ENCODE measurements around the gene MAGI1. TPM values are rescaled to one million over a fixed set of nuclear protein-coding genes. Genes with fewer than 3 reads are reported as not detected.

The MAGI1 gene
- polyA plus RNA-seq, 3 donors, result not detected

DNA sequence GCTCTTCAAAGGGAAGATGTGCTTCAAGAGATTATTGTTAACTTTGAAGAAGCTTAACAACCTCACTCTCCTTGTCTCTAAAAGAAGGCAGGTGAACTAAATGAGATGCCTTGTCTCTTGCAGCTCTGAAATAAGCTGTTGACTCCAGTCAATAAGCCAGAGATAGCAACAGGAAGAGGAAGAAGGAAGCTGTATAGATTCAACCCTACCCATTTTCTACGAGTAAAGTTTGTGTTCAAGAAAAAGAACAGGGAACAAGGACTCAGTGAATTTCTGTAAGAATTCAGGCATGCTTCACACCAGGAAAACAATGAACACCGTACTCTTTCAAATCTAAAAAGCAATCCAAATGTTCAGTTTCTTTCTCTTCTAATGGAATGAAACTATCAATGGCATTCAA, 503.5 kb downstream of the MAGI1 start:
- Mint-ChIP-seq H3K36me3 (no peaks in the 10 kb centered on the region), H3K9me3 (peaks cover 0 to 6% (median 2%) of the 10 kb centered on the region in 7 donors), H3K4me1 (no peaks in the 10 kb centered on the region), H3K4me3 (no peak overlapping the region), H3K27ac (no peak overlapping the region), H3K27me3 (ENCODE audit: low read depth in 3 of 3) (no peaks in the 10 kb centered on the region)
- WGBS (ENCODE audit: insufficient coverage), result 86% methylated on average over 1 of the region's 2 CpGs
- intact Hi-C loops (cut with micrococcal nuclease), result no loop called here
- H3K27me3 ChIP-seq (ENCODE audit: control insufficient read depth in 2 of 2, insufficient read depth in 2 of 2, low read length in 2 of 2), result no peaks in the 10 kb centered on the region
- H3K4me2 ChIP-seq (replicated peaks; ENCODE audit: extremely low read depth, low read length, poor library complexity, severe bottlenecking), result no peak overlapping the region
- H3K27ac ChIP-seq (ENCODE audit: low read depth in 1 of 2, low read length in 2 of 2), result no peak overlapping the region
- H4K20me1 ChIP-seq (ENCODE audit: insufficient read depth, low read length), result no peaks in the 10 kb centered on the region
- TF ChIP-seq, protein P1, sequence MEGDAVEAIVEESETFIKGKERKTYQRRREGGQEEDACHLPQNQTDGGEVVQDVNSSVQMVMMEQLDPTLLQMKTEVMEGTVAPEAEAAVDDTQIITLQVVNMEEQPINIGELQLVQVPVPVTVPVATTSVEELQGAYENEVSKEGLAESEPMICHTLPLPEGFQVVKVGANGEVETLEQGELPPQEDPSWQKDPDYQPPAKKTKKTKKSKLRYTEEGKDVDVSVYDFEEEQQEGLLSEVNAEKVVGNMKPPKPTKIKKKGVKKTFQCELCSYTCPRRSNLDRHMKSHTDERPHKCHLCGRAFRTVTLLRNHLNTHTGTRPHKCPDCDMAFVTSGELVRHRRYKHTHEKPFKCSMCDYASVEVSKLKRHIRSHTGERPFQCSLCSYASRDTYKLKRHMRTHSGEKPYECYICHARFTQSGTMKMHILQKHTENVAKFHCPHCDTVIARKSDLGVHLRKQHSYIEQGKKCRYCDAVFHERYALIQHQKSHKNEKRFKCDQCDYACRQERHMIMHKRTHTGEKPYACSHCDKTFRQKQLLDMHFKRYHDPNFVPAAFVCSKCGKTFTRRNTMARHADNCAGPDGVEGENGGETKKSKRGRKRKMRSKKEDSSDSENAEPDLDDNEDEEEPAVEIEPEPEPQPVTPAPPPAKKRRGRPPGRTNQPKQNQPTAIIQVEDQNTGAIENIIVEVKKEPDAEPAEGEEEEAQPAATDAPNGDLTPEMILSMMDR (IDR thresholded peaks at IDR 0.05), result no peak
- no peak overlapping the region for H3K4me3 ChIP-seq (replicated peaks in 1 of 3; ENCODE audit: low read depth in 2 of 3, low read length in 3 of 3)
- no peak overlapping the region for H3K9ac ChIP-seq (ENCODE audit: insufficient read depth, low read length, poor library complexity, severe bottlenecking)
- no peak overlapping the region for H2AFZ ChIP-seq (ENCODE audit: insufficient read depth, low read depth, low read length, poor library complexity, severe bottlenecking)
- no peaks in the 10 kb centered on the region for H3K4me1 ChIP-seq (ENCODE audit: control insufficient read depth in 1 of 2, insufficient read depth in 2 of 2, low read length in 2 of 2)
- H3K36me3 ChIP-seq (replicated peaks in 1 of 2; ENCODE audit: control insufficient read depth in 1 of 2, insufficient read depth in 2 of 2, low read length in 2 of 2), result no peaks in the 10 kb centered on the region
- DNase-seq, result no peak
- H3K79me2 ChIP-seq (ENCODE audit: insufficient read depth, low read length), result no peaks in the 10 kb centered on the region
- H3K9me3 ChIP-seq (replicated peaks in 1 of 2; ENCODE audit: control insufficient read depth in 1 of 2, insufficient read depth in 1 of 2, low read length in 2 of 2), result peaks cover 0 to 6% of the 10 kb centered on the region in 2 donors

DNA sequence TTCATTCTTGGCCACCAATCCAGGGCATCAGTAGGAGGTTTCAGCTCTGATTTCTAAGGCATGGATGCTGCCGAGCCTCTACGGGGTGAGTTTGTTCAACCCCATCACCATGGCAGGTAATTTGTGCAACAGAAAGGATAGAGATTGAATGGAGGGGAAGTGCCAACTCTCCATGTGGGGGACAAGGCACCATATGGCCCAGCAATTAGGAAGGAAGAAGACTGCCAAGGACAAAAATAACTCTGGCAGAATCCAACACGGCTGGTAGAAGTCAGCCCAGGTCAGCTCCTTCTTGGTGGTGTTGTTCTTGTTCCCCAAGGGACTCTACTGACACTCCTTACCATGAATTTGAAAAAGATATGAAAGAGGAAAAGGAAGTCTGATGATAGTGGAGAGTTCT, 503.9 kb downstream of the MAGI1 start:
- no peaks in the 10 kb centered on the region for H3K36me3 ChIP-seq (replicated peaks in 1 of 2; ENCODE audit: control insufficient read depth in 1 of 2, insufficient read depth in 2 of 2, low read length in 2 of 2)
- H3K27ac ChIP-seq (ENCODE audit: low read depth in 1 of 2, low read length in 2 of 2), result no peak overlapping the region
- H3K27me3 Mint-ChIP-seq (ENCODE audit: low read depth in 3 of 3), result no peaks in the 10 kb centered on the region
- intact Hi-C loops (cut with micrococcal nuclease), result no loop called here
- no peaks in the 10 kb centered on the region for H4K20me1 ChIP-seq (ENCODE audit: insufficient read depth, low read length)
- no peaks in the 10 kb centered on the region for H3K36me3 Mint-ChIP-seq
- TF ChIP-seq, protein P1 (IDR thresholded peaks at IDR 0.05), result no peak
- no peak overlapping the region for H3K4me3 Mint-ChIP-seq
- WGBS (ENCODE audit: insufficient coverage), result 100% methylated on average over 2 of the region's 3 CpGs
- no peak overlapping the region for H3K4me3 ChIP-seq (replicated peaks in 1 of 3; ENCODE audit: low read depth in 2 of 3, low read length in 3 of 3)
- H3K27me3 ChIP-seq (ENCODE audit: control insufficient read depth in 2 of 2, insufficient read depth in 2 of 2, low read length in 2 of 2), result no peaks in the 10 kb centered on the region
- no peak for DNase-seq
- no peak overlapping the region for H2AFZ ChIP-seq (ENCODE audit: insufficient read depth, low read depth, low read length, poor library complexity, severe bottlenecking)
- peaks cover 0 to 6% (median 2%) of the 10 kb centered on the region in 7 donors for H3K9me3 Mint-ChIP-seq
- no peaks in the 10 kb centered on the region for H3K79me2 ChIP-seq (ENCODE audit: insufficient read depth, low read length)
- no peak overlapping the region for H3K27ac Mint-ChIP-seq
- no peak overlapping the region for H3K9ac ChIP-seq (ENCODE audit: insufficient read depth, low read length, poor library complexity, severe bottlenecking)
- no peak overlapping the region for H3K4me2 ChIP-seq (replicated peaks; ENCODE audit: extremely low read depth, low read length, poor library complexity, severe bottlenecking)
- H3K4me1 Mint-ChIP-seq, result no peaks in the 10 kb centered on the region
- no peaks in the 10 kb centered on the region for H3K4me1 ChIP-seq (ENCODE audit: control insufficient read depth in 1 of 2, insufficient read depth in 2 of 2, low read length in 2 of 2)
- H3K9me3 ChIP-seq (replicated peaks in 1 of 2; ENCODE audit: control insufficient read depth in 1 of 2, insufficient read depth in 1 of 2, low read length in 2 of 2), result peaks cover 0 to 6% of the 10 kb centered on the region in 2 donors

Data from CD14-positive monocyte (primary cell).